OCI-LY3 (cell line): ENCODE results near the gene SLC25A44.

Experiments used
- EZH2phosphoT487 ChIP-seq: fragments of 200-600 bp; shearing (Covaris generic); IDR thresholded peaks from 2 replicates; pipeline ENCODE4 v1.6.1; 2018; ENCODE audit warnings: antibody characterized with exemption, mixed run types, low read depth
- TF ChIP-seq, protein P1 (sequence below): fragments of 200-600, 300-600 bp; sonication (generic); IDR thresholded peaks from 2 replicates; pipeline ENCODE4 v1.5.1; 2014; ENCODE audit warnings: antibody characterized with exemption, low read length, low read depth

DNA sequence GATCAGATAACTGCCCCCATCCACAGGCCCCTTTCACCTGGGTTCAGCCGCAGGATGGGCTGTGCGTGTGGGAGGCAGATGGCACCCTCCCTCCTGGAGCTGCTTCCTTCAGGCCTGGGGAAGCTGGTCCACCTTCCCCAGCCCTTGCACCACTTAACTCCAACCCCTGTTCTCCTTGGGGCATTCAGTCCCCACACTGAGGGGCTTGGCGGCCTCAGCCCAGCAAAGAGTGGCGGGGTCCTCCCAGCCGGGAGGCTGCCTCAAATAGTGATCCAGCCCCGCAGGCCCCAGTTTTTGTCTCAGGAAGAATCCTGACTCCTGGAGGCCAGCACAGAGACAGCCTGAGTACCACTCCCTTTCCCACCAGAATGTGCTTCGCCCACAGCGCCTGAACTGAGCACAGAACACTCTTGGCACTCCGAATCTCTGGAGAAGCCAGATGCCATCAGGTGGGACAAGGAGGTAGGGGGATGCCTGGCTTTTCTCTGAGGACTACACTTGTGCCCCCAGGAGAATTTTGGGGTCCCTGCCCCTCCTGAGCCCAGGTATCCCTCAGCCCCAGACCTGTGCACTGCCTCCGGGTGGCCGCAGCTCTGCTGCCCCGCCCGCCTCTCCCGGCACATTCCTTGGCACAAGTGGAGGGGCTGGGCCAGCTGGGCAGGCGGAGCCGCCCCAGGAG is 53.0 kb downstream of the SLC25A44 start:
- TF ChIP-seq, protein P1, sequence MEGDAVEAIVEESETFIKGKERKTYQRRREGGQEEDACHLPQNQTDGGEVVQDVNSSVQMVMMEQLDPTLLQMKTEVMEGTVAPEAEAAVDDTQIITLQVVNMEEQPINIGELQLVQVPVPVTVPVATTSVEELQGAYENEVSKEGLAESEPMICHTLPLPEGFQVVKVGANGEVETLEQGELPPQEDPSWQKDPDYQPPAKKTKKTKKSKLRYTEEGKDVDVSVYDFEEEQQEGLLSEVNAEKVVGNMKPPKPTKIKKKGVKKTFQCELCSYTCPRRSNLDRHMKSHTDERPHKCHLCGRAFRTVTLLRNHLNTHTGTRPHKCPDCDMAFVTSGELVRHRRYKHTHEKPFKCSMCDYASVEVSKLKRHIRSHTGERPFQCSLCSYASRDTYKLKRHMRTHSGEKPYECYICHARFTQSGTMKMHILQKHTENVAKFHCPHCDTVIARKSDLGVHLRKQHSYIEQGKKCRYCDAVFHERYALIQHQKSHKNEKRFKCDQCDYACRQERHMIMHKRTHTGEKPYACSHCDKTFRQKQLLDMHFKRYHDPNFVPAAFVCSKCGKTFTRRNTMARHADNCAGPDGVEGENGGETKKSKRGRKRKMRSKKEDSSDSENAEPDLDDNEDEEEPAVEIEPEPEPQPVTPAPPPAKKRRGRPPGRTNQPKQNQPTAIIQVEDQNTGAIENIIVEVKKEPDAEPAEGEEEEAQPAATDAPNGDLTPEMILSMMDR: no peak
- TF ChIP-seq EZH2phosphoT487: no peak
